Stomach smooth muscle (tissue), 2 donors: ENCODE results near the gene ATE1.

Experiments used
- H3K27ac ChIP-seq: one replicate; pipeline ENCODE4 v1.7.0; 2013; ENCODE audit warnings: mild to moderate bottlenecking, low read length, inconsistent platforms
- H3K27me3 ChIP-seq, 2 donors: one replicate each; pipeline ENCODE4 v1.7.0; 2013; ENCODE audit warnings: low read length in 2 of 2; ENCODE audit not compliant: insufficient read depth in 2 of 2, control insufficient read depth in 1 of 2
- H3K36me3 ChIP-seq, 2 donors: one replicate each; pipeline ENCODE4 v1.7.0; 2013; ENCODE audit warnings: low read length in 2 of 2; ENCODE audit not compliant: control insufficient read depth in 2 of 2, insufficient read depth in 2 of 2
- H3K4me1 ChIP-seq: one replicate; pipeline ENCODE4 v1.7.0; 2013; ENCODE audit warnings: low read length; ENCODE audit not compliant: control insufficient read depth, insufficient read depth
- H3K4me3 ChIP-seq, 2 donors: one replicate each; pipeline ENCODE4 v1.7.0; 2013; ENCODE audit warnings: low read length in 2 of 2
- H3K9ac ChIP-seq, 2 donors: one replicate each; pipeline ENCODE4 v1.7.0; 2013; ENCODE audit warnings: low read length in 2 of 2, mild to moderate bottlenecking in 1 of 2
- H3K9me3 ChIP-seq, 2 donors: one replicate each; pipeline ENCODE4 v1.7.0; 2013; ENCODE audit warnings: low read length in 2 of 2; ENCODE audit not compliant: control insufficient read depth in 2 of 2
- donor health status: healthy.
- donor health status: Pancreatic carcinoma.

Gene ATE1

DNA sequence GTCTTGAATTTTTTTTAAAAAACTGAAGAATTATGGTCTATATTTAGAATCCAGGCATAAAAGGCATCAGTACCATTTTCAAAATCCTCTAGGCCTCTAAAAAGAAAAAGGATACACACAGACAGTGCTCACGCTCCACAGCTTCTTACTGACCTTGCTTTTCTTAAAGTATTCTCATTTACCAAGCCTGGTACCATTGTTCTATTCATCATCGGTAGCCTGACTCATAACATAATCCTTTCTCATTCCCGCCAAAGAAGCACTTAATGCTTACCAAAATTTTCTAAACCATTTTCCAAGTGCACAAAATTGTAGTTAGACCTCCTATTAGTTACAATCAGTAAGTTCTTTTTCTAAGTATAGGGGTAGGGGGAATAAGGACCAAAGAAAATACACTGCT, 54.6 kb downstream of the ATE1 start:
- H3K27ac ChIP-seq = no peak overlapping the region
- H3K9me3 ChIP-seq = no peaks in the 10 kb centered on the region
- H3K4me1 ChIP-seq = no peaks in the 10 kb centered on the region
- H3K4me3 ChIP-seq = no peak overlapping the region
- peaks cover 7 to 15% of the 10 kb centered on the region in 2 donors for H3K36me3 ChIP-seq
- no peak overlapping the region for H3K9ac ChIP-seq
- H3K27me3 ChIP-seq = no peaks in the 10 kb centered on the region

DNA sequence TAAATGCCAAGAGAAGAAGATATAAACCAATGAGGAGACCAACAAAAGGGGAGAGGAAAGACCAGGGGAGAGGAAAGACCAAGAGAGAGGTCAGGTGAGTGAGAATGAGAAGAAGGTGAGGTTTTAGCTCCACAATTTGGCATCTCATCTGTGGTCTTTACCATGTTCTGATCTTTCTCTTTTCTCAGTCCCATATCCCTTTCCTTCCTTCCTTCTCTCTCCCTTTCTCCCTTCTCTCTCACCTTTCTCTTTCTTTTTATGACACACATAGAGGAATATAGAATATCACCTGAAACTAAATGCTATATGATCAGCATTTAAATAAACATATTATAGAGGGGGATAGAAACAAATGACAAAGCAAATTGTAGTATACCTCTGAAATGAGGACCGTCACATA, 57.4 kb downstream of the ATE1 start:
- Histone ChIP-seq H3K36me3 (peaks cover 7 to 10% of the 10 kb centered on the region in 2 donors), H3K9me3 (no peaks in the 10 kb centered on the region), H3K4me3 (no peak overlapping the region), H3K27me3 (no peaks in the 10 kb centered on the region), H3K4me1 (no peaks in the 10 kb centered on the region), H3K27ac (no peak overlapping the region), H3K9ac (no peak overlapping the region)

DNA sequence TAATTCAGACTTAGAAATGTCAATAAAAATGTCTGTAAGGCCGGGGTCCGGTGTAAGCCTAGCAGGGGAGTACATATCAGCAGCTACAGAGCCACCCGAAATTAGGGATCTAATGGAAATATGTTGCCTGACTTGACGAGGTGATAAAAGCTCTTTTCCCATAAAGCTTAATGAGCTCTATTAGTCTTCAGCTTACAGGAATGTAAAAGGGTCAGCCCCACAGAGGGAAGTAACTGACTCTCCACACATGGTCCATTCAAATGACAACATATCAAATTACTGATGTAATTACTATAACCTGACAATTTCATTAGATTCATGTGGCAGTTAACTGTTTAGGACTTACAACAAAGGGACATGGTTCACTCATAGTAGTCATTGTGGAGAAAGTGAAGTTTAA, 62.3 kb downstream of the ATE1 start:
- no peaks in the 10 kb centered on the region for H3K27me3 ChIP-seq
- peaks cover 7 to 10% of the 10 kb centered on the region in 2 donors for H3K36me3 ChIP-seq
- H3K4me1 ChIP-seq = no peaks in the 10 kb centered on the region
- no peak overlapping the region for H3K27ac ChIP-seq
- no peaks in the 10 kb centered on the region for H3K9me3 ChIP-seq
- H3K9ac ChIP-seq = no peak overlapping the region
- H3K4me3 ChIP-seq = no peak overlapping the region

DNA sequence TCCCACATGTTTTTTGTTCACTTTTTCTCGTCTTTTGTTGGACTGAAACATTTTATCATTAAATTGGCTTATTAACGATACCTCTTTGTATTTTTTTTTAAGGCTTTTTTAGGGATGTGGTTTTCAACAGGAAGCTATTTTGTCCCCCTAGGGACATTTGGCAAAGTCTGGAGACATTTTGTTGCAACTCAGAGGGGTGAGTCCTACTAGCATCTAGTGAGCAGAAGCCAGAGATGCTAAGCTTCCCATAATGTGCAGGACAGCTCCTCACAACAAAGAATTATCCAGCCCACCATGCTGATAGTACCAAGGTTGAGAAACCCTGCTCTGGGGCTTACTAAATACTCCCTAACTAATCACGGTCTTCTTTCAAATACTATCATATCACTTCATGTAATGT, 63.2 kb downstream of the ATE1 start:
- Histone ChIP-seq H3K36me3 (peaks cover 7 to 13% of the 10 kb centered on the region in 2 donors), H3K27ac (no peak overlapping the region), H3K4me3 (no peak overlapping the region), H3K9me3 (no peaks in the 10 kb centered on the region), H3K4me1 (no peaks in the 10 kb centered on the region), H3K27me3 (no peaks in the 10 kb centered on the region), H3K9ac (no peak overlapping the region)

DNA sequence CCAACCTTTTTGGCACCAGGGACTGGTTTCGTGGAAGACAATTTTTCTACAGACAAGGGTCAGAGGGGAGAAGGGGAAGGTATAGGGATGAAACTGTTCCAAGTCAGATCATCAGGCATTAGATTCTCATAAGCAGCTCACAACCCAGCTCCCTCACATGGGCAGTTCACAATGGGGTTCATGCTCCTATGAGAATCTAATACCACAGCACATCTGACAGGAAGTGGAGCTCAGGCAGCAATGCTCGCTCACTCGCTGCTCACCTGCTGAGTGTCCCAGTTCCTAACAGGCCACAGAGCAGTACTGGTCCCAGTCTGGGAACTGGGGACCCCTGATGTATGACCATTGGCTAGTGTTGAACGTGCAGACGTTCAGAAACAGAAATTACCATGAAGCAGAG, 63.7 kb downstream of the ATE1 start:
- Histone ChIP-seq H3K36me3 (peaks cover 6 to 10% of the 10 kb centered on the region in 2 donors), H3K9me3 (no peaks in the 10 kb centered on the region), H3K27ac (no peak overlapping the region), H3K9ac (no peak overlapping the region), H3K4me3 (no peak overlapping the region), H3K4me1 (no peaks in the 10 kb centered on the region), H3K27me3 (no peaks in the 10 kb centered on the region)

DNA sequence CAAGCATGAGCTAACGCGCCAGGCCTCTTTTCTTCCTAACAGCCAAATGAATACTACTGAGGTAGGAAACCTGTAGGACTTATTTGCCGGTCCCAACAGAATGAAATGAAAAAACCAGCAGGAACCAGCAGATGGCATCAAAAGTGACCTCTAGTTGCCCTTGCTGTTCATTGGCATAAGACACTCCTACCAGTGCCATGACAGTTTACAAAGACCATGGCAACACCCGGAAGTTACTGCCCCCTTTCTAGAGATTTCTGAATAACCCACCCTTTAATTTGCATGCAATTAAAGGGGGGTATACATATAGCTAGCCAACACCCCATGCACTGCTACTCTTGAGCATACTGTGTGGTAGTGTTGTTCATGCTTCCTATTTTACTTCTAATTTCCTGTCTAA, 65.2 kb downstream of the ATE1 start:
- Histone ChIP-seq H3K4me1 (no peaks in the 10 kb centered on the region), H3K9me3 (no peaks in the 10 kb centered on the region), H3K9ac (no peak overlapping the region), H3K36me3 (peaks cover 3 to 4% of the 10 kb centered on the region in 2 donors), H3K27me3 (no peaks in the 10 kb centered on the region), H3K4me3 (no peak overlapping the region), H3K27ac (no peak overlapping the region)

DNA sequence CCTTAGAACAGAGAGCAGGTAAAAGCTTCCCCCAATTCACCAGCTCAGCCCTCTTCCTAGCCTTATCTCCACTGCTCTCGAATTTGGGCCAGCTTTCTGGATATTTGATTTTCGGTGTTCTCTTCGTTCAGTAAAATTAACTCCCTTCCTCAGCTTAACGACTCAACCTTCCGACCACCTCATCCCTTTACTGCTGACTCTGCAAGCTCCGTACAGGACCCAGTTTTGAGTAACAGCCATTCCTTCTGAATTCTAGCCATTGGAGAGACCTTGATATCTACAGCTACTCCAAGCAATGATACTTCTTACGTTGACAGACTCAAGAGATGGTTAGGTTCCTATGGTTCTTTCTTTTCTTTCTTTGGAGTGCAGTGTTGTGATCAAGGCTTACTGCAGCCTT, 65.8 kb downstream of the ATE1 start:
- Histone ChIP-seq H3K36me3 (peaks cover 3 to 9% of the 10 kb centered on the region in 2 donors), H3K4me3 (no peak overlapping the region), H3K27ac (no peak overlapping the region), H3K4me1 (no peaks in the 10 kb centered on the region), H3K9me3 (no peaks in the 10 kb centered on the region), H3K27me3 (no peaks in the 10 kb centered on the region), H3K9ac (no peak overlapping the region)

DNA sequence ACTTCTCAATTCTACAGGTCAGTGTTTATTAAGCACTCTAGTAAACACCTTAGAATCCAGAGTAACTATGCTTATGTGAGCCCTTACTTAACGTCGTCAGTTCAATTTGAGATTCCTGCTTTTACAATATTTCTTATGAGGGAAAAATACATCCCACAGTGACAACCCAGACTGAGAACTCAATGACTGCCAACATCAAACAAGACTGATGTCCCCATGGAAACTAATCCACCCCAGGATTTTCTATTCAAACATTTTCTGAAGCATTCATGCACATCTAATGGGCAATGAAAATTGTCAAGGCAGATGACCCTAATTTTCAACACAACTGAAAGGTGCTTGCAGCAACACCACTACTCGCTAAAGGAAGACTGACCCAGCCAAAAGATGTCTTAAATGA, 67.0 kb downstream of the ATE1 start:
- H3K4me1 ChIP-seq = no peaks in the 10 kb centered on the region
- H3K36me3 ChIP-seq = peaks cover 3 to 9% of the 10 kb centered on the region in 2 donors
- no peak overlapping the region for H3K27ac ChIP-seq
- no peak overlapping the region for H3K9ac ChIP-seq
- H3K9me3 ChIP-seq = no peaks in the 10 kb centered on the region
- H3K27me3 ChIP-seq = no peaks in the 10 kb centered on the region
- no peak overlapping the region for H3K4me3 ChIP-seq

DNA sequence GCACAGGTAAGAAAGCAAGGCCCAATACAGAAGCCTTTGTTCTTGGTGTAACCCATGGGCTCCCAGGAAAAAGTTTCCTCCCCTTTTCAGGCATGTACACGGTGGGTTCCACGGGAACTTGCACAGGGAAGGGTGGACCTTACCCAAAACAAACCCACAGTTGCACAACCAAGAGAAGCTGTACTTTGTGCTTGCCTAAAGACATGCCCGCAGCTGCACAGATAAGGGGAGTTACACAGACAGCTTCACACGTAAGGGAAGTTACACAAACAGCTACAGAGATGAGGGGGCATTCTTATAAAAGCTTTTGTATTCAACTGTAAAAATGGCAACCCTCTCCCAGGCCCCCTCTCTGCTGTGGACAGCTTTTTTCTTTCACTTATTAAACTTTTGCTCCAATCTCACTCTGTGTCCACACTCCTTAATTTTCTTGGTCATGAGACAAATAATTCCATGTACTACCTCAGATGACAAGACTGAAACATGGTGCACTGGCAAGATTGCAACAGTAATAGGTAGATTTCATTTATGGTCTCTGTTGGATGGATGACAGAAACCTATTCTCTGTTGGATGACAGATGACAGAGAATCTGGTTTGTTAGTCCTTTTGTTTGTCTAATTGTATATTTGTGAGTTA, 72.9 kb downstream of the ATE1 start:
- Histone ChIP-seq H3K4me3 (no peak overlapping the region), H3K27me3 (no peaks in the 10 kb centered on the region), H3K4me1 (no peaks in the 10 kb centered on the region), H3K27ac (no peak overlapping the region), H3K9ac (no peak overlapping the region), H3K9me3 (no peaks in the 10 kb centered on the region), H3K36me3 (peaks cover 4 to 9% of the 10 kb centered on the region in 2 donors)

DNA sequence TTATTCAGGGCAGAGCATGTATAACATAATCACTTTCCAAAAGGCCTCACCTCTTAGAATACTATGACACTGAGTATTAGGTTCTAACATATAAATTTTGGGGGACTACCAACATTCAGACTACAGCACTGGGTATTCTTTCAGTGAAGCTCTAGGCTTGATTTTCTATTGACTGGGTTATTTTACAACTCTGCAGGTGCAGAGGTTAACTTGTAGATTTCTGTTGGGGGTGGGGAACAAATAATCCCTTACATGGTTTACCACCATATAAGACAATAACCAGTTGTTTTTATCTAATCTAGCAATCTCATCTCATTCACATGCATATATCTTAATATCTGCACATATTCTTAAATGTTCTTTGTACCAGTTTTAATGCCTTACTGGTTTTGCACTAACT, 73.9 kb downstream of the ATE1 start:
- no peaks in the 10 kb centered on the region for H3K4me1 ChIP-seq
- no peak overlapping the region for H3K27ac ChIP-seq
- H3K9me3 ChIP-seq = no peaks in the 10 kb centered on the region
- peaks cover 3 to 9% of the 10 kb centered on the region in 2 donors for H3K36me3 ChIP-seq
- H3K9ac ChIP-seq = no peak overlapping the region
- H3K4me3 ChIP-seq = no peak overlapping the region
- no peaks in the 10 kb centered on the region for H3K27me3 ChIP-seq

DNA sequence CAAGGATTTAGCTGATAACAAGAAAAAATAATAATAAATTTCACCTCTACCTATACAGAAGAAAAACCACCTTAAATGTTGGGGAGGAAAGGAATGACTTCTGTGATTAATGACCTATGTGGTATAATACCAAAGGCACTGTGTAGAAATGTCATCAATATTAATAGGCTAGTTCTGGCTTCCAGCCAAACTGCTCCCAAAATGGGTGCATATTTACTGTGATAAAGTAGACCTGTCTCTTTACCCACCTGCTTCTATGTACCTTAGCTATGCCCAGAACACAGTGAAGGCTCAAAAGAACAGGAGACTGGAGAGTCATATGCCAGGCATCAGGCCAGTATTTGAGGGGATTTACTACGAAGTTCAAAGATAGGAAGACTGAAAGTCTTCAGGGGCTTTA, 76.0 kb downstream of the ATE1 start:
- H3K9ac ChIP-seq = no peak overlapping the region
- H3K9me3 ChIP-seq = no peaks in the 10 kb centered on the region
- peaks cover 2 to 3% of the 10 kb centered on the region in 2 donors for H3K36me3 ChIP-seq

More for the DNA sequence above, 76.0 kb downstream of the ATE1 start:
- no peak overlapping the region for H3K27ac ChIP-seq
- H3K4me1 ChIP-seq = no peaks in the 10 kb centered on the region
- H3K4me3 ChIP-seq = no peak overlapping the region
- H3K27me3 ChIP-seq = no peaks in the 10 kb centered on the region
